ENCODE measurements around the gene CABLES2.

The CABLES2 gene

DNA sequence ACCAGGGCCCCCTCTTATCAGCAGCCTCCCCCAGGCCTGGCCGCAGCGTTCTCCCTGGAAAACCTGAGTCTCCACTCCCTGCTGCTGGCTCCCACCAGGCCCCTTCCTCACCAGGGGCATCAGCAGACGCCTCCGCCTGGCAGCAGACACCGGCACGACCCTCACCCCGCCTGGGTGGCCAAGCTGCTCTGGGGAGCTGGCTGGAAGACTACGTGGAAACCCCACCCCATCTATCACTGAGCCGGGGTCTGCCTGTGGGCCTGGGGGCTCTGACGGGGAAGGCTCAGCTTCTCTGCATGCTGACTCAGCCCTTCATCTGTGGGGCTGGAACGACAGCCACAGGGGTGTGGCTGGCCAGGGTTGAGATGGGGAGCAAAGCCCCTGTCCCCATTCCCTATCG is 39.4 kb upstream of the CABLES2 start:
- no peaks in the 10 kb centered on the region for H3K36me3 ChIP-seq (replicated peaks; ENCODE audit: low read depth, low read length)
- H3K27me3 ChIP-seq (ENCODE audit: low read depth, low read length), result peaks cover 10% of the 10 kb centered on the region
- H4K20me1 ChIP-seq (ENCODE audit: insufficient read depth, low read length), result no peaks in the 10 kb centered on the region
- no peak overlapping the region for H3K27ac ChIP-seq (ENCODE audit: low read length)
- no peaks in the 10 kb centered on the region for H3K4me1 ChIP-seq (ENCODE audit: low read length)
- H3K9ac ChIP-seq (ENCODE audit: low read length), result no peak overlapping the region
- no peak overlapping the region for H3K4me3 ChIP-seq (ENCODE audit: low read length)
- no peak overlapping the region for H3K4me2 ChIP-seq (ENCODE audit: low read length)
- H3K9me3 ChIP-seq (ENCODE audit: insufficient read depth, low read length), result no peaks in the 10 kb centered on the region
- TF ChIP-seq EZH2phosphoT487 (IDR thresholded peaks at IDR 0.05; ENCODE audit: low read depth) (no peak), CTCF (IDR thresholded peaks at IDR 0.05; ENCODE audit: low read depth, low read length) (no peak)
- H2AFZ ChIP-seq (ENCODE audit: low read depth, low read length), result no peak overlapping the region
- no peaks in the 10 kb centered on the region for H3K79me2 ChIP-seq (ENCODE audit: low read length)

GRCh38 chr20:62445553-62446340 is 38.7 kb upstream of the CABLES2 start:
- Histone ChIP-seq H3K27me3 (ENCODE audit: low read depth, low read length) (peaks cover 16% of the 10 kb centered on the region), H3K79me2 (ENCODE audit: low read length) (no peaks in the 10 kb centered on the region), H3K4me3 (ENCODE audit: low read length) (no peak overlapping the region), H4K20me1 (ENCODE audit: insufficient read depth, low read length) (no peaks in the 10 kb centered on the region), H3K4me1 (ENCODE audit: low read length) (no peaks in the 10 kb centered on the region), H3K9ac (ENCODE audit: low read length) (no peak overlapping the region), H3K9me3 (ENCODE audit: insufficient read depth, low read length) (no peaks in the 10 kb centered on the region), H3K27ac (ENCODE audit: low read length) (no peak overlapping the region), H2AFZ (ENCODE audit: low read depth, low read length) (no peak overlapping the region), H3K36me3 (replicated peaks; ENCODE audit: low read depth, low read length) (no peaks in the 10 kb centered on the region), H3K4me2 (ENCODE audit: low read length) (no peak overlapping the region)
- TF ChIP-seq EZH2phosphoT487 (IDR thresholded peaks at IDR 0.05; ENCODE audit: low read depth), result no peak
- TF ChIP-seq CTCF (IDR thresholded peaks at IDR 0.05; ENCODE audit: low read depth, low read length), result no peak

- H3K36me3 ChIP-seq (replicated peaks; ENCODE audit: low read depth, low read length), result no peaks in the 10 kb centered on the region
- no peak overlapping the region for H3K4me3 ChIP-seq (ENCODE audit: low read length)
- H3K9me3 ChIP-seq (ENCODE audit: insufficient read depth, low read length), result no peaks in the 10 kb centered on the region
- no peak overlapping the region for H3K9ac ChIP-seq (ENCODE audit: low read length)
- H2AFZ ChIP-seq (ENCODE audit: low read depth, low read length), result no peak overlapping the region
- peaks cover 24% of the 10 kb centered on the region for H3K27me3 ChIP-seq (ENCODE audit: low read depth, low read length)
- no peaks in the 10 kb centered on the region for H3K79me2 ChIP-seq (ENCODE audit: low read length)
- H3K27ac ChIP-seq (ENCODE audit: low read length), result no peak overlapping the region
- no peak for TF ChIP-seq CTCF (IDR thresholded peaks at IDR 0.05; ENCODE audit: low read depth, low read length)
- no peak for TF ChIP-seq EZH2phosphoT487 (IDR thresholded peaks at IDR 0.05; ENCODE audit: low read depth)
- no peak overlapping the region for H3K4me2 ChIP-seq (ENCODE audit: low read length)
- no peaks in the 10 kb centered on the region for H3K4me1 ChIP-seq (ENCODE audit: low read length)
- H4K20me1 ChIP-seq (ENCODE audit: insufficient read depth, low read length), result no peaks in the 10 kb centered on the region
Observed at GRCh38 chr20:62444286-62444685, 37.2 kb upstream of the CABLES2 start.

GRCh38 chr20:62441987-62442539 is 35.0 kb upstream of the CABLES2 start:
- Histone ChIP-seq H3K4me1 (ENCODE audit: low read length) (no peaks in the 10 kb centered on the region; the same call in 1 of the 2 replicates), H3K36me3 (replicated peaks; ENCODE audit: low read depth, low read length) (no peaks in the 10 kb centered on the region), H3K4me3 (ENCODE audit: low read length) (no peak overlapping the region), H3K9ac (ENCODE audit: low read length) (no peak overlapping the region), H3K4me2 (ENCODE audit: low read length) (no peak overlapping the region), H3K27ac (ENCODE audit: low read length) (no peak overlapping the region), H3K79me2 (ENCODE audit: low read length) (no peaks in the 10 kb centered on the region), H4K20me1 (ENCODE audit: insufficient read depth, low read length) (no peaks in the 10 kb centered on the region), H3K27me3 (ENCODE audit: low read depth, low read length) (peaks cover 24% of the 10 kb centered on the region), H3K9me3 (ENCODE audit: insufficient read depth, low read length) (no peaks in the 10 kb centered on the region), H2AFZ (ENCODE audit: low read depth, low read length) (no peak overlapping the region)
- no peak for TF ChIP-seq CTCF (IDR thresholded peaks at IDR 0.05; ENCODE audit: low read depth, low read length)
- TF ChIP-seq EZH2phosphoT487 (IDR thresholded peaks at IDR 0.05; ENCODE audit: low read depth), result no peak
